ENCODE data around the gene ACBD5. TPM values are rescaled to one million over a fixed set of nuclear protein-coding genes. Genes with fewer than 3 reads are reported as not detected.

The ACBD5 gene
- total RNA-seq, 1 donor = 24.6 TPM

- no peak overlapping the region for H3K4me3 ChIP-seq (ENCODE audit: low read depth, low read length)
- TF ChIP-seq CTCF (IDR thresholded peaks at IDR 0.05; ENCODE audit: insufficient read depth, low read depth, low read length) = no peak
- DNase-seq (ENCODE audit: low read depth) = no peak
Observed at GRCh38 chr10:27247006-27247405, 6.4 kb upstream of the ACBD5 start.

- no peak for TF ChIP-seq CTCF (IDR thresholded peaks at IDR 0.05; ENCODE audit: insufficient read depth, low read depth, low read length)
- no peak for DNase-seq (ENCODE audit: low read depth)
- no peak overlapping the region for H3K4me3 ChIP-seq (ENCODE audit: low read depth, low read length)
Observed at GRCh38 chr10:27245836-27246235, 5.2 kb upstream of the ACBD5 start.

GRCh38 chr10:27244976-27245375, 4.4 kb upstream of the ACBD5 start:
- no peak for TF ChIP-seq CTCF (IDR thresholded peaks at IDR 0.05; ENCODE audit: insufficient read depth, low read depth, low read length)
- DNase-seq (ENCODE audit: low read depth) = no peak
- H3K4me3 ChIP-seq (ENCODE audit: low read depth, low read length) = no peak overlapping the region

- DNase-seq (ENCODE audit: low read depth) = peak; percentile 72
- peak overlapping the region; percentile 83 for H3K4me3 ChIP-seq (ENCODE audit: low read depth, low read length)
- TF ChIP-seq CTCF (IDR thresholded peaks at IDR 0.05; ENCODE audit: insufficient read depth, low read depth, low read length) = no peak
Observed at GRCh38 chr10:27242951-27243551, 2.5 kb upstream of the ACBD5 start.

- no peak for TF ChIP-seq CTCF (IDR thresholded peaks at IDR 0.05; ENCODE audit: insufficient read depth, low read depth, low read length)
- H3K4me3 ChIP-seq (ENCODE audit: low read depth, low read length) = peak overlapping the region; percentile 83
- no peak for DNase-seq (ENCODE audit: low read depth)
Observed at GRCh38 chr10:27242473-27242950, 1.9 kb upstream of the ACBD5 start.

GRCh38 chr10:27241652-27242472, 1.3 kb upstream of the ACBD5 start:
- DNase-seq (ENCODE audit: low read depth) = peak; percentile 95
- TF ChIP-seq CTCF (IDR thresholded peaks at IDR 0.05; ENCODE audit: insufficient read depth, low read depth, low read length) = peak; percentile 35
- H3K4me3 ChIP-seq (ENCODE audit: low read depth, low read length) = peak overlapping the region; percentile 83

Data from fibroblast of villous mesenchyme (primary cell).